ENCODE data around the gene ATP6V0A4.
"Not testable (repeated sequence)": the region's sequence is repeated elsewhere in the genome, so short reads cannot be mapped to it uniquely, and the experiment has no call there.

Gene ATP6V0A4

DNA sequence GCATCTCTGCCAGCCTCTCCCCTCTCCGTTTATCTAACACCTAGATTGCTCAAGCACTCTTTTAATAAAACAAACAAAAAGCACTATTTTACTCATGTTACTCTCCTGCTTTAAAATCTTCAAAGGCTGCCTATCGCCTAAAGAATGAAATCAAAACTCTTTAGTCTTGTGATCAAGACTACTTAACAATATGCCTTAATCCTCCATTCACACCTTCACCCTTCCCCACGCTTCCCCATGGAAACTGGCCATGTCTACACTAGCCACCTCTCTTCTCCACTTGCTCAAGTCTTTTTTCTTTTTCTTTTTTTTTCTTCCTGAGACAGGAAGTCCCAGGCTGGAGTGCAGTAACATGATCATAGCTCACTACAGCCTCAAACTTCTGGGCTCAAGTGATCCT lies 48.0 kb downstream of the ATP6V0A4 start:
- no peak for DNase-seq

DNA sequence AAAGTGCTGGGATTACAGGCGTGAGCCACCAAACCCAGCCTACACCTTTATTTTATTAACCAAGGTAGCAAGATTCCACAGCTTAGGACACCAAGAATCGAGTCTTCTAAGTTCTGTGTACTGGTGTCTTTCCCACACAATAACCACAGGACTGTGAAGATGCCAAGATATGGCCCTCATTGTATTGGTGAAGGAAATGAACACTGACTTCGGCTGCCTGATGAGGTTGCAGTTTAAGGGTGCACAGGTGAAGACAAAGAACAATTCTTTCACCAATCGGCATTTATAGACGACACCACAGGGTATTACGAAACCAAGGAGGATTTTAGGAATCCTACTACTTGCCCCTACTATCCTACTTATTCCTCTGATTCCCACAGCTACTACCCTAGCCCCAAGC lies 49.3 kb downstream of the ATP6V0A4 start:
- no peak for DNase-seq

DNA sequence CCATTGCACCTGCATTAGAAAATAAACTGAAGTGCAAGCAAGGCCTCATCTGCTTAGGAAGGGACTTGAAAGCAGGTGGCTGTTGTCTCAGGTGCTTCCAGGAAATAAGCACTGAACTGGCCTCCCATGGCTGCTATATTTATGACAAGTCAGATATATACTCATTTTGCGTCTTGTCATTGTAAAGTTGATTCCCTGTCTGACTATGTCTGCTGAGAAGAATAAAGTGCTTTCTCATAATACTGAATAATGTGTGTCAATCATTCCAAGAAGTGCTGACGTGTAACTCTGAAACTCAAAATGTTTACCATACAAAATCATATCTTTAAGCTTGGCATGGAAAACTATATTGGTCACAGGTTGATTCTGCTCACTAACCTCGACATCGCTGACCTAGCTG lies 51.9 kb downstream of the ATP6V0A4 start:
- no peak for DNase-seq

DNA sequence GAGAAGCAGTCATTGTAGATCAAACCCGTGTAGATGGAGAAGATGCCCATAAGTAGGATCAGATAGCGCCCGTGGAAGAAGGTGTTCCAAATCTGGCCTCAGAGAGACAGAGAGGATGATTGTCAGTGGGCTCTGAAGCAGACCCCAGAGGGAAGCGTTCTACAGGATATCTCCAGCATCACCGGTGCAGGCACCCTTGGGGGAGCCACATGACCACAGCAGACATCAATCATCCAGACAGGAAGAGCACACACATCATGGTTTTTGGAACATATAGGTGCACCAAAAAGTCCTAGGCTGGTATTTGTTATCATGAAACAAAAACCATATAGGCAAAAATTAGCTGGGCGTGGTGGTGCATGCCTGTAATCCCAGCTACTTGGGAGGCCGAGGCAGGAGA lies 52.8 kb downstream of the ATP6V0A4 start:
- no peak for DNase-seq

DNA sequence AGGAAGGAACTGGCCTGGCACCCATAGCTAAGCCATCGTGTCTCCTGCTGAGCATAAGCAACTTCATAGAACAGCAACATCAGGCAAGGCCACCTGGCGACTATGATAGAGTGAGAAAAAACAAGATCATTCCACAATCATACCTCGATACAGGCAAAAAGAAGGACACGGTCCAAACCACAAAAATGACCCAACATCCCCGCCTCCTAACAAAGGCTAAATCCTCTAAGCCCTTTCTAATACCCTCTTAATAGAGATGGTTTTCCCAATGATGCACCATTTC lies 56.6 kb downstream of the ATP6V0A4 start:
- DNase-seq = no peak

DNA sequence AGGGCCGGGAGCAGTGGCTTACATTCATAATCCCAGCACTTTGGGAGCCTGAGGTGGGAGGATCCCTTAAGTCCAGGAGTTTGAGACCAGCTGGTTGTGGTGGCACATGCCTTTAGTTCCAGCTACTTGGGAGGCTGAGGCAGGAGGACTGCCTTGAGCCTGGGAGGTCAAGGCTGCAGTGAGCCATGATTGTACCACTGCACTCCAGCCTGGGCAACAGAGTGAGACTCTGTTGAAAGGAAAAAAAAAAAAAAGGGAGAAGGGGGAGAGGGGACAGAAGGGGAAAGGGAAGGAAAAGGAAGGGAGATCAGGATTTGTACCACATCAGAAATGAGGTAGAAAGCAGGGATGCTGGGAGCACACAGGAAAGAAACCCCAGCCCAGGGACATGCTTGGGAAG lies 58.1 kb downstream of the ATP6V0A4 start:
- no peak for DNase-seq

DNA sequence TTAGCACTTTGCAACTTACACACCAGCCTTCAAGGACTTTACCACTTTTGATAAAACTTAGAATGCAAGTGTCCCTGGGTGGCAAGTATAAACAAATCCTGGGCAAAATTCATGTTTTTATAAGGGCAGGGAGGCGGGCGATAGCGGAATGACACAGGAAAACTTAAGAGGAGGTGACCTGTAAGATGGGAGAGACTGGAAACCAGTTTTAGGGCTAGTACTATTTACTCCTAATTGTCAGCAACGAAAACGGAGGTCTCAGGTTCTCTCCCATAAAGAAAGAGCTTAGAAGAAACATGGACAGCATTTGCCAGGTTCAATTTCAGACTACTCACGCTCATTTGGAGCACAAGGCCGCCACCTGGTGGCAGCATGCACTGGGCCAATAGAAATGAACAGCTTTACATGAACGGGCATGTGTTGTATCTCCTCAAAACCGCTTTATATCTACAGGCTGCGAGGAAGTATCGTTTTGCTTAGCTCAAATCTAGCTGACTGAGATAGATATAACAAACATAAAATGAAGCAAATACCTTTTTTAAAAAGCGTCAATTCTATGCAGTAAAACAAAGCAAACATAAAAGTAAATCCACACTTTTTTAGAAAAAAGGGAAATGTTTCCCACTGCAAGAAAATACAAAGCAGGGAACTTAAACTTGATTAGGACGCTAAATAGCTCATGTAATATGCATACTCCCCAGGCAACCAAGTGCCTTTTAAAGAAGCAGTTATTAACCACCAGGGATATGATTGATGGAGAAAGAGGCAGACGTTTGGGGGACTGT lies 59.3 kb downstream of the ATP6V0A4 start:
- peak; percentile 88 for DNase-seq

DNA sequence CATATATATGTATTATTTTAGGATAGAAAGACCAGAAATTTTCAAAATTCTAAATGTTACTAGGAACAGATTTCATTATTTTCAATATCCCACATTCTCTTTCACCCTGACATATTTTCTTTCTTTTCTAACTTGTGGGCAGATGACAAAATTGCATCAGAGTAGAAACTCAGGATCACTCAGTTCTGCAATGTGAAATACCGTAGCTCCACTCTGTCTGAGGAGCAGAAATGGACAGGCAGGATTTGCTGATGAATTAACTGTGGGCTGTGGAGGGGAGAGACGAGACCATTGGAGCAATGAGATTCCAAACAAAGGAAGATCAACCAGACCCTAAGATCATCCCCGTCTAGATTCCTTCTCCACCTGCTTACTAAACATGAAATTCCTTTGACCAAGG lies 59.9 kb downstream of the ATP6V0A4 start:
- DNase-seq = no peak

DNA sequence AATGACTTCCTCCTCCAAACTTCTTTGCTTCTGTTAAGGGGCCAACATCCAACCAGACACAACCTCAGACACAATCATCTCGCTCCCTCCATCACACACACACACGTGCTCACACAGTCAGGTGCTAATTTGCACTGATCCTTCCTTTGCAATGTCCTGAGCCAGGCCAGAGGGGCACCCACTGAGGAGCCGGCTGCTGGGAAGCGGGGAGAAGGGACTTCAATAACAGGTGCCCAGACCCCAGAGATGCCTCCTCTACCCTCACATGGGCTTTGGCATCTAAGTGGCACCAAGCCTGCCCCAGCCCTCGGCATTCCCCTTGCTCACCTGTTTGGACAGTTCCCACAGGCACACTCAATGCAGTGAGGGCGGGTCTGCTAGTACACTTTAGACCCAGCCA lies 62.6 kb downstream of the ATP6V0A4 start:
- no peak for DNase-seq

DNA sequence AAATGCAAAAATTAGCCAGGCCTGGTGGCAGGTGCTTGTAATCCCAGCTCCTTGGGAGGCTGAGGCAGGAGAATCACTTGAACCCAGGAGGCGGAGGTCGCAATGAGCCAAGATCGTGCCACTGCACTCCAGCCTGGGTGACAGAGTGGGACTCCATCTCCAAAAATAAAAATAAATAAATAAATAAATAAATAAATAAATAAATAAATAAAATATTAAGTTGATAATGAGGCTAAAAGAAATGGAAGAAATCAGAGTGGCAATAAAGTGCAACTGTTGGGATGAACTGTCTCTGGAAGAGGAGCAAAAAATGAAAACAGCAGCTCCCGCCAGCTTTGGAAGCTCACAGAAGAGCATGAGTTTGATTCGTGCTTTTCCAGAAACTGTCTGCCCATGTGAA lies 66.3 kb downstream of the ATP6V0A4 start:
- not testable (repeated sequence) for DNase-seq

DNA sequence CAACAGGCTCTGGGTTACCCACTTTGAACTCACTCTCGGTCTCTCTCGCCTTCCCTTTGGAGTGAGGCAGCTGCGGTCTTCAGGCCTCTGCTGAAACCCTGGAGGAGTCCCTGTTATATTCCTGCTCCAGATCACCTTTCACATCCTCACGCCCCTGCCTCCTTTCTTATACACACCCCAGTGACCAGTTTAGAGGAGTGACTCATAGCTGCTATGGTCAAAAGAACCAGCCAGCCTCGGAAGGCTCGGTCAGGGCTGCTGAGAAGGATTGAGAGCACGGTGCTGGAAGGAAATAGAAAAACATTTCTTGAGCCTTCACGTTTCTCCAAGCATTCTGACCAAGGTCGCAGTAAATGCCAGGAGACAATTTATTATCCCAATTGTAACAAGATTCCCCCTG lies 68.6 kb downstream of the ATP6V0A4 start:
- DNase-seq = no peak

DNA sequence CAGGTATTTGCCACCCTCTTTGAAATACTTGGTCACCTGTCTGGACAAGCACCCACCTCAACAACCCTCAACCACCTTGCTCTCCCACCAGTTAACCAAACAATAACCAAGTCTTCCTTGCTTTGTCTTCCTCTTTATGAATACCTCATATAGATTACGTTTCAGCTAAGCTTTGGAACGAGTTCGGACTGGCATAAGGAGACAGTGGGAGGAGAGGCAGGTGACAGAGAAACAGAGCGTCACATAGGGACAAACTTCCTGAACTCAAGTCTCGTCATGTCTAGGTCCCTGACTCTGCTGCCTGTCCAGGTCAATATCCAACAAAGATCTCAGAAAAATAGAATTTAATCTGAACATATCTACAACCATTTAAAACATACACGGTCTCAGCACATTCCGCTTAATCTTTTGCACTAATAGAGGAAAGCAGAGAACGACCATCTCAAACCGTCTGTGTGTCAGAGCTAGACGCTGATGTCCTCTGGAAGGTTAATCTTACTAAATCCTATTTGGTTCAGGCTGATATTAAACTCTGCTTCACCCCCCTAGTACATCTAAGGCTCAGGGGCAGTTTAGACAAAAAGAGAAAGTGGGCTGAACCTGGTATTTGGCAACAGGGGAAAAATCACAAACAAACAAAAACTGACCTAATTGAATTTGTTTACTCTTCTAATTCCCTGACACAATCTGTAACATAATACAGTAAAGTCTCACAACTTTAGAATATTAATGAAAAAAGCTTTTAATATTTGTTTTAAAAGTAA lies 70.5 kb downstream of the ATP6V0A4 start:
- no peak for DNase-seq

DNA sequence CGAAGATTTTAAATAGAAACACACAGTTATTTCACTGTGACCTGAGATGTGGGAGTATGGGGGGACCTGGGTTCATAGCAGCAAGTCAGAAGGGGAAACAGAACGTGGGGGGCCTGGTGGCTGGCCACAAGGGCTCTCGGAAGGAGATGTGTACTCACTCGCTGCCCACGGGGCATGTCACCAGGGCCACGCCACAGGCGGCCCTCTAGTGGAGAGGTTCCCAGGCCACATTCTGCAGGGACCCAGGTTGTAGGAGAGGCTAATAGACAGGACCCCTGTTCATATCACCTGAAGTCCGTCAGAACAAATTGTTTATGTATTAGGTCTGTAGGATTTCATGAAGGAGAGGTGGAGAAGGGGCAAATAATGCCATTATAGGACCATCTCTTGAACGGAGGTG lies 71.7 kb downstream of the ATP6V0A4 start:
- no peak for DNase-seq

DNA sequence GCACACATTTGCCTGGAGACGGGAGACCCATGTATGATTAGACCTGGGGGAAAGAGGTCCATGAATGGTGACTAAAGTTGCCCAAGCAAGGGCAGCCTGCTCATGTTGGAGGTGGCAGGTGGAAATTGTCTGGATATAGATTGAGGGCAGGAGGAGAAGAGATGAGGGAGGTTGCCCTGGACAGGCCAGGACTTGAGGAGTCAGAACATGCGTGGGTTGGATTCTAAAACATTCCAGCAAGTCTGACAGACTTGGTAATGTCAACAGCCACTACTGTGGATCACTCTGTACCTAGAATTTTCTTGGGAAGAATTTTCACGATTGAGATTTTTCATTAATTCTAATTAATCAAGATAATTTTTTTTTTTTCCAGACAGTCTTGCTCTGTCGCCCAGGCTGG lies 77.7 kb downstream of the ATP6V0A4 start:
- no peak for DNase-seq

DNA sequence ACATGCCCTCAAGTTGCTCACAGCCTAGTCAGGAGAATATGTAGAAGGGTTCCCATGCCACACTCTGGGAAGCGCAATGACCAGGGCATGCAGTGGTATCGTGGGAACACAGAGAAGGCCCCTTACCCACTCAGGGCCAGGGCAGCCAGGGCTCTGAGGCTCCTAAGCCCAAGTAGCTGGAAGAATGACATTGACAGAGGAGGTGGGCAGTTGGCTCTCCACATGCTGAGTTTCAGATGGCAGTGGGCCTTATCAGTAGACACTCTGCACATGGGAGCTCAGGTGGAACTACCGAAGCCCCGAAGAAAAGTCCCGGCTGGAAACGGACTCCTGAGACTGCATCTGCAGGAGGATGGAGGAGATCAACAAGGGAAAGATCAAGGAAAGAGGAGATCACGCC lies 81.1 kb downstream of the ATP6V0A4 start:
- no peak for DNase-seq

DNA sequence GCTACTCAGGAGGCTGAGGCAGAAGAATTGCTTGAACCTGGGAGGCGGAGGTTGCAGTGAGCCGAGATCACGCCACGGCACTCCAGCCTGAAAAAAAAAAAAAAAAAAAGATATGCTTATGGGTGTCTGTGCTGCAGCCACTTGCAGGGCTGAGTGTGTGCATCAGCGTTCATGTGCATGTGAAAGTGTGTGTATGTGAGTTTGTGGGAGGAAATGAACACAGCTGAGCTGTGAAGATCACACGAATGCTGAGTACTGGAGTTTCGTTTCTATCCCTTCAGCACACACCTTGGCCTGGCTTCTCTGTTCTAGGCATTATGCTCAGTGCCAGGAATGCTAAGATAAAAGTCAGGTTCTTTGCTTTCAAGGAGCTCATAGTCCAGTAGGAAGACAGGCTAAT lies 84.8 kb downstream of the ATP6V0A4 start:
- no peak for DNase-seq

DNA sequence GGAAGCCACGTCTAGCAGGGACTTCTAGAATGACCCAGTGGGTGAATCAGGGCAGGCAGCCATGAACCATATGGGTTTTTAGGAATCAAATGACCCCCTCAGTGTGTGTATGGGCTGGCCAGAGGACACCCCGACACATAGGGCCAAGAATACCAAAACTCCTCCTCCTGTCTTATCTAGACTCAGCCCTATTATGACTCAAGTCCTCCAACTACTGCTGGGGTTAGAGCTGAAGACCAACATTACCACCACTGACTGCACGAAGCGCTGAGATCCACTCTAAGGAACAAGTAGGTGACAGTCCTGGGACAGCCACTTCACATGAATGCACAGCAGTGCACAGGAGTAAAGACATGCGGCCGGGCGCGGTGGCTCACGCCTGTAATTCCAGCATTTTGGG lies 85.3 kb downstream of the ATP6V0A4 start:
- DNase-seq = no peak

DNA sequence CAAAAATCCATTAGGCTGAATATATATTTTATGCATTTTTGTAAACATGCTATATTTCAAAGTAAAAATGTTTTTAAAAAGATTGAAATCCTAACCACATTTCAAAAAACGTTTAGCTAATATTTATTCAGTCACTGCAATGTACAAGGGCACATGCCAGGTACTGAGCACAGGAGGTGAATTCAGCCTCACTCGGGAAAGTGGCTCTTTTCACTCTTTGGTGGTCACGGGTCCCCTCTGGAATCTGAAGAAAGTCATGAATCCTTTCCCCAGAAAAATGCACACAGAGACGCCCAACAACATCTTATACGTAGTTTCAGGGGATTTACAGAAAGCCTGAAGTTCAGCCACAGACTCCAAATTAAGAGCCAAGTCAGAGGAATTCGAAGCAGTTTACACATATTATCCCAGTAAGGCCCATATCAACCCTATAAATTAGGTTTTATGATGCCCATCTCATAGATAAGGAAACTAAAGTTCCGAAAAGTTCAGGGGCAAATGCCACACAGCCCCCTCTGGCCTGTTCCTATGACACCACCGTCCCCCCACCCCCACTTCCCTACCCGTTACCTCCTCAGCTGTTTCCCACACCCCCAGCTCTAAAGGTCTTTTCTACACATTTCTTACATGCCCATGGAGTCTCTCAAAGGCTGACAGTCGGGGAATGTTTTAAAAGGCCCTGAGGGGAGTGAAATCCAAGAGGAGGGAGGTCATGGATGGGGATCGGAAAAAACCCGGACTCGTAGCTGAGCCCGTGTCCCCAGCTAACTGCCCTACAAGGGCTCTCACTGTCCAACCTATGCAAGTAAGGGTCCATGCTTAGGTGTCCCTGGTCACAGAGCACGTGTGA lies 87.2 kb downstream of the ATP6V0A4 start:
- no peak for DNase-seq

DNA sequence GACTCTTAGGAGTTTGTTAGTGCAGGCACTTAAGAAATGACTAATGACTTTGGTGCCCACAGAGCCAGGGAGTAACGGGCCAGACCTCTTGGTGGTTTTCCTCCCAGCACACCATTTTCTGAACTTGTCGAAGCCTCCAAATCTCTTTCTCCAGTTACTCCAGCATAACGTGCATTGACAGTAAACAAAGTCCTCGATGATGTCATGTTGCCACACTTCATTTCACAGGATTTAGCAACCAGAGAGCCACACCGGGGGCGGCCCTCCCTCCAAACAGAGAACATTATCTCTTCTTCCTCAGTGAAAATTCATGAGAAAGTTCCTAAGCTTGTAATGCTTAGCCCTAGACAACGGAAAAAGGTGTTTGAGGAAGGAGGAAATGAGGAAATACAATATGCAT lies 92.8 kb downstream of the ATP6V0A4 start:
- DNase-seq = no peak

DNA sequence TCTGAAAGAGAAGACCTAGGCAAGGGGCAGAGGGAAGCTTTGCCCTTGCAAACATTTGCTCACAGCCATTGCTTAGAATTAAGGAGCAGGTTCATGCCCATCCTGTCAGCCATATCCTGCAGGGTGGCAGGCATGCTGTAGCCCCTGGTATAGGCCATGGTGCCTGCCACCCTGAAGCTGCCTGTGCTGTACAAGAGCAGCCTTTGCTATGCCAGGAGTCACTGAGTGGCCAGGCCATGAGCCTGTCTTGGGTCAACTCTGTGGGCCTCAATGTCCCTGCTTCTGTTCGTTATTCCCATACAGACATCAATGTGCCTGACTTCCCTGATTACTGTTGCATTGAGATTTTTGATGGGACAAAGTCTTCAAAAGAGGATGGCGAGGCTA lies 96.5 kb downstream of the ATP6V0A4 start:
- DNase-seq = no peak

DNA sequence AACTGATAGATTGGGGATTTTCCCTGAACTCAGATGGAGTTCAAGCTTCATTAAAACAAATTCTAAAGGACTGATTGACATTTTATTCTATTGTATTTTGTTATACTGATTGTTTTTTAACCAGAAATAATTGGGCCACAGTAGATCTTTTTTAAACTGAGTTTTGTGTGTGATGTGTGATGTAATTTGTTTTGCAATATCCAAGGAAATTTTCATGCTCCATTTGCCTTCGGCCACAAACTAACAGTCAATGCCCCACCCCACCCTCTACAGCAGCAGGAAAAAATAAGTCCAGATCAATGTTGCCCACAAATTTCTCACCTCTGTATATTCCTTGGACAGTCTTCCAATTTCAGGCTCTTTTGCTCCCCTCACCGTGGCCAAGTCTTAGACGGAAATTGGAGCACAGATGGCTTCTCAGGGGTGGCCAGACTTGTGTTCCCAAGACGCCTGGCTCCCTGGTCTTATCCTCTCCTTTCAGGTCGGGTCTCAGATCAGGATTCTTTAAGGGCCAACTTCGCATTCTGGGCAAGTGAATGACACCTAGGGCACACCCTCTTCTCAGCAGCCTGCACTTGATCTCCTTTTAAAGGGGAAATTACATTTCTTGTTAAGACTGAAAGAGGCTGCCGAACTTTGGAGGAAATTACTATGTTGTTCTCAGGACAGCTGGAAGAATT lies 97.0 kb downstream of the ATP6V0A4 start, which contains the start of gene SVOPL:
SVOPL (minus strand) TSS at position 506 of the 680 bp plus-strand sequence. CDS start 22,317 bp downstream, outside the sequence.
- DNase-seq = no peak

DNA sequence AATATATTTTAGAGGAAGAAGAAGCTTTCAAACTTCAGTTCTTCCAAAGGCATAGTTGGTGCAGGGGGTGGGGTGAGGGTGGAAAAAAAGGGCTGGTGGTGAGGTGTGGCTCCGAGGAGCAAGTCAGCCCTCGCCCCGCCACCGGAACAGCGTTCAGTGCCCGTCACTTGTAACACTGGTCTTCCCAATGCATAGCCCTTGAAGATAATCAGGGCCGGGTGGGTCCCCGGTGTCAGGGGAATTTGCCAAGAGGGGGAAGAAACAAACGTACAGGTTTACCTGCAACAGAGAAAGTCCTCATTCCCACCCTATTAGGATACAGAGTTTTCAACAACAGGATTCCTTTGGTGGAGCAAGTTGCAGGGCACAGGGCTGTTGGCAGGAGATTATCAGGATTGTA lies 98.3 kb downstream of the ATP6V0A4 start:
- no peak for DNase-seq

DNA sequence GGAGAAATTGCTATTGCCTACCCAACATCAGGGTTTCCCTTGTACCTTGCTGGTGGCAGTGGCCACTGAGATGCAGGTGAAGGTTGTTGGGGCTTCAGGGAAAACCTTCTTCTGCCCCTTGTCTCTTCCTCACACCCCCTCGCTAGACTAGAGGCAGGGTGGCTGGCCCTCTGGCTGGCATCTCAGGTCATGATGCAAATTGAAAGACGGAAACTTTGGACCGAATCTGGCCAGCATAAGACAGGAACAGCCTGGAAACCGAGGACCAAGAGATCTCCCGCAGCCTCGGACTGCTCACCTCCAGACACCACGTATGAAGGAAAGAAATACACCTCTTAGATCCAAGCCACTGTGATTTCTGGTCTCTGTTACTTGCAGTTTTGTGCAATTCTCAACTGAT lies 99.7 kb downstream of the ATP6V0A4 start:
- no peak for DNase-seq
